Esophagus muscularis mucosa (tissue), 3 donors: Measurements from ENCODE around the gene LTBP2.

Experiments used
- POLR2A ChIP-seq: fragments of 450-650 bp; IDR thresholded peaks from one replicate; pipeline ENCODE4 v1.6.1; 2017; ENCODE audit warnings: antibody characterized with exemption, moderate library complexity, mild to moderate bottlenecking, low read depth
- POLR2AphosphoS5 ChIP-seq, 2 donors: sonication (generic); formaldehyde crosslinking; IDR thresholded peaks; one replicate each; pipeline ENCODE4 v1.6.1; 2017; ENCODE audit warnings: antibody characterized with exemption in 2 of 2
- TF ChIP-seq, protein P1 (sequence below), 3 experiments: fragments of 200-600 bp in 2 of 3; fragments of 450-650 bp in 1 of 3; sonication (generic) in 2 of 3; IDR thresholded peaks; one replicate each; pipeline ENCODE4 v1.5.1; 2017 to 2019; ENCODE audit warnings: antibody characterized with exemption in 3 of 3, mild to moderate bottlenecking in 2 of 3, moderate library complexity in 1 of 3

DNA sequence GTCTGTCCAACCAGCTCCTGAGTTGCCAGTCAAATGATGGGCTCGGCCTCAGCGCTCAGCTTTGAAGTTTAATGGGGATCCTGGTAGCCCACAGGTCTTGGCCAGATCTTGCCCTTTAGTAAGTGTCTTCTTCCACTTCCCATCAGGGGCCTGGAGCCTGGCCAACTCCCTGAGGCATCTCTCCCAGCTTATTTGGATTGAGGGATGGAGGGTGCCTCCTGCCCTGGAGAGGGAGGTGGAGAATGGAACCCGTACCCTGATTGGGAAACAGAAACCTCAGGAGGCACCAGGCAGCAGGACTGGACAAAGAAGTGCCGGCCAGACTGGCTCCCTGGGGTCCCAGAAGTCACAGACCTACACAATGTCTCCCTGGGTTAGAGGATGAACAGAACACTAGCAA lies 40.5 kb upstream of the LTBP2 start:
- TF ChIP-seq POLR2A (no peak), POLR2AphosphoS5 (IDR thresholded peaks at IDR 0.05) (no peak)
- TF ChIP-seq, protein P1, sequence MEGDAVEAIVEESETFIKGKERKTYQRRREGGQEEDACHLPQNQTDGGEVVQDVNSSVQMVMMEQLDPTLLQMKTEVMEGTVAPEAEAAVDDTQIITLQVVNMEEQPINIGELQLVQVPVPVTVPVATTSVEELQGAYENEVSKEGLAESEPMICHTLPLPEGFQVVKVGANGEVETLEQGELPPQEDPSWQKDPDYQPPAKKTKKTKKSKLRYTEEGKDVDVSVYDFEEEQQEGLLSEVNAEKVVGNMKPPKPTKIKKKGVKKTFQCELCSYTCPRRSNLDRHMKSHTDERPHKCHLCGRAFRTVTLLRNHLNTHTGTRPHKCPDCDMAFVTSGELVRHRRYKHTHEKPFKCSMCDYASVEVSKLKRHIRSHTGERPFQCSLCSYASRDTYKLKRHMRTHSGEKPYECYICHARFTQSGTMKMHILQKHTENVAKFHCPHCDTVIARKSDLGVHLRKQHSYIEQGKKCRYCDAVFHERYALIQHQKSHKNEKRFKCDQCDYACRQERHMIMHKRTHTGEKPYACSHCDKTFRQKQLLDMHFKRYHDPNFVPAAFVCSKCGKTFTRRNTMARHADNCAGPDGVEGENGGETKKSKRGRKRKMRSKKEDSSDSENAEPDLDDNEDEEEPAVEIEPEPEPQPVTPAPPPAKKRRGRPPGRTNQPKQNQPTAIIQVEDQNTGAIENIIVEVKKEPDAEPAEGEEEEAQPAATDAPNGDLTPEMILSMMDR (IDR thresholded peaks at IDR 0.05), result no peak
